Activated CD4-positive, alpha-beta T cell treated with anti-CD3 and anti-CD28 coated beads, Interleukin-2, amount 10 ng/mL, durations not matched to agents 7 days and 5 days (primary cell): ENCODE results near the gene SMIM43. TPM values are rescaled to one million over a fixed set of nuclear protein-coding genes. Genes with fewer than 3 reads are reported as not detected.

ENCODE experiments used
- CTCF ChIA-PET: fragments of 350-600 bp; sonication (Branson Sonifier 250); formaldehyde crosslinking; loops from one replicate; lab custom pipeline; 2021; ENCODE audit warnings: antibody characterized with exemption; lab: Charles Lee
- POLR2A ChIA-PET: fragments of 350-600 bp; sonication (Branson Sonifier 250); formaldehyde crosslinking; loops from one replicate; lab custom pipeline; 2021; ENCODE audit warnings: antibody characterized with exemption; lab: Charles Lee
- DNase-seq: peaks from one replicate; pipeline ENCODE4 v3.0.0-alpha.2; 2020
- H3K27ac Mint-ChIP-seq: one replicate; pipeline ENCODE4 v1.8.0; 2021; ENCODE audit warnings: mild to moderate bottlenecking, moderate library complexity, mixed read lengths
- H3K27me3 Mint-ChIP-seq: one replicate; pipeline ENCODE4 v1.8.0; 2021; ENCODE audit warnings: mixed read lengths
- H3K36me3 Mint-ChIP-seq: one replicate; pipeline ENCODE4 v1.8.0; 2021; ENCODE audit warnings: low read depth, mixed read lengths
- H3K4me1 Mint-ChIP-seq: one replicate; pipeline ENCODE4 v1.8.0; 2021; ENCODE audit warnings: mixed read lengths
- H3K4me3 Mint-ChIP-seq: one replicate; pipeline ENCODE4 v1.8.0; 2021; ENCODE audit warnings: mild to moderate bottlenecking, moderate library complexity, mixed read lengths
- H3K9me3 Mint-ChIP-seq: one replicate; pipeline ENCODE4 v1.8.0; 2021; ENCODE audit warnings: mixed read lengths
- total RNA-seq, 2 experiments: library from RNA; stranded (reverse); gene quantifications; one replicate each; pipeline ENCODE4 v1.2.3, GENCODE V29; 2021

SMIM43 gene
- total RNA-seq, 2 experiments from 2014 or later: not detected

DNA sequence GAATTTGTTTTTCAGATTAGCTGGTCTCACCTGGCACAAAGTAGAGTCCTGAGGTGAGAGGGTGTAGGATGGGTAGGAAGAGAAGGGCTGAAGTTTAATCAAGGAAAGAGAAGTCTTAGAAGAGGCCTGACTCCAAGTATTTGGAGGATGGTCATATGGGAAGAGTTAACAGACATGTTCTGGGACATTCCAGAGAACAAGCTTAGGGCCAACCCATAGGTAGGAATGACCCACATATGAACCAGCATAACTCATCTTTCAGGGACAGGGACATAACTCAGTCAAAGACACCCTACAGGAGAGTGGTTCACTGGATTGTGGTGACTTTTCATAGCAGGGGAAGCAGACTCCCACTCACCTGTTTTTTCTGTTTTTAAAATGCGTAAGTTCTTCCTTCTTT is 40.3 kb downstream of the SMIM43 start:
- no peak overlapping the region for H3K4me3 Mint-ChIP-seq
- H3K9me3 Mint-ChIP-seq: no peaks in the 10 kb centered on the region
- DNase-seq: no peak
- H3K4me1 Mint-ChIP-seq: peaks cover 3% of the 10 kb centered on the region
- no peak overlapping the region for H3K27ac Mint-ChIP-seq
- ChIA-PET CTCF (interaction anchor here (1.1 kb wide), 1 partner anchor 10 kb away, joined by 3 read pairs; no protein-coding TSS in a partner anchor), POLR2A (interaction anchor here (0.6 kb wide), 1 partner anchor 9 kb away, joined by 4 read pairs; no protein-coding TSS in a partner anchor)
- no peaks in the 10 kb centered on the region for H3K27me3 Mint-ChIP-seq
- H3K36me3 Mint-ChIP-seq: no peaks in the 10 kb centered on the region

DNA sequence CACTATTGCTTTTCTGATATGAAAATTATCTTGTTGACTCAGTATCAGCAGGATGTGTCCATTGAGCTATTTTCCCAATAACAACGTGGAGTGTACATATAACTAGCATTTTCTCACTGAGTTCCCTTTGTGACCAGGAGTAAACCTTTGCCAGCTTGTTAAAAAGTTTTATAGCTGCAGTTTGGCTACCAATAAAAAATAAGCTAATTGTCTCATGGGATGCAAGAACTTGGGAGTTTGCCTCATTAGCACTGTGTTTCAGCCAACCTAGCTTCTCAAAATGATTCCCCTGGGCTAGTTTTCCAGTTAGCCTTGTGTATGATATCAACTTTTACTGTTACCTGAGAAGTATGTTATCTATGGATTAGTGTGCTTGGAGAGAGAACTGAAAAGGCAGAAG is 43.3 kb downstream of the SMIM43 start:
- Mint-ChIP-seq H3K27me3 (peaks cover 9% of the 10 kb centered on the region), H3K4me1 (peaks cover 2% of the 10 kb centered on the region), H3K27ac (no peak overlapping the region), H3K36me3 (no peaks in the 10 kb centered on the region), H3K4me3 (no peak overlapping the region), H3K9me3 (no peaks in the 10 kb centered on the region)
- ChIA-PET POLR2A (interaction anchor here (0.6 kb wide), 1 partner anchor 564 kb away, joined by 3 read pairs; no protein-coding TSS in a partner anchor), CTCF (no interaction called here)
- no peak for DNase-seq

DNA sequence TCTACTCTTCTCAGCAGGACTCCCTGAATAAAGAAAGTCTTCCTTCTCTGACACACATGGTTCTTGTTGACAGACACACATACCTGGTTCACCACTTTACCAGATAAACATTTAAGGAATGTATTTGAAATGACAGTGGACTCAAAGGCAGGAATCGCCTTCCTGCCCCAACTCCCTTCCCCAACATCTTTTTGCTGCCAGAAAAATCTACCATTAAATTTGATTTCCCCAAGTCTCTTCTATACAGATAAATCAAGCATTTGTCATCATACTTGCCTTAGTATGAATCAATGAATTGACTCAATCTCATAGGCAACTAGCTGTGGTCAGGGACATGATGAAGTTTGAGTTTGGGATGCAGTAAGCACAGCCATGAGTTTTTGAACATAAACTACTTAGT is 44.9 kb downstream of the SMIM43 start:
- no peaks in the 10 kb centered on the region for H3K36me3 Mint-ChIP-seq

DNA sequence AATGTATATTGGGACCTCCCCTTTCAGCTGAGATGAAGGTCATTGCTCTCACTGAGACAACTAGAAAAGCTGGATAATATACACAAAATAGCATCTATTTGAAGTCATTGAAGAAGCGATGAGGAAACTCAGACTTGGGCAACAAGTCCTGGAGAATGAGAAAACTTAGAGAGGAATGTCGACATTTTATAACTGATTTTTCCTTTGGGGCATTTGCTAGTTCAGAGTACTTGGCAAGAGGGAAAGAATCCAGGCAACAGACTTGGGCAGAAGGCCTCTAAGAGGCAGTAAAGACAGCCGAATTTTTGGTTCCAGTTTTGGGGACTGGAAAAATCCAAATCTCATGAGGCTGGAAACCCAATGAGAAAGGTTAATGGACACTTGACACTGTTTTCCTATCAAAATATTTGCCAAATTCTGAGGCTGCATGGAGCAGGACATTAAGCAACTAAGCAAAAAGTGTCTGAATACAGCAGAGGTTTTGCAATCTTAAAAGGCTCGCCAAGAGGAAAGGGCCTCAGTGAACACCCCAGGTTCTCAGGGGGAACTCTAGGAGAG is 47.2 kb downstream of the SMIM43 start:
- no peak overlapping the region for H3K27ac Mint-ChIP-seq
- DNase-seq: no peak
- H3K4me3 Mint-ChIP-seq: no peak overlapping the region
- CTCF ChIA-PET: no interaction called here
- H3K27me3 Mint-ChIP-seq: peaks cover 31% of the 10 kb centered on the region
- H3K9me3 Mint-ChIP-seq: no peaks in the 10 kb centered on the region
- POLR2A ChIA-PET: no interaction called here
- no peaks in the 10 kb centered on the region for H3K36me3 Mint-ChIP-seq
- H3K4me1 Mint-ChIP-seq: no peaks in the 10 kb centered on the region

More for the DNA sequence above, 44.9 kb downstream of the SMIM43 start:
- Mint-ChIP-seq H3K9me3 (no peaks in the 10 kb centered on the region), H3K4me1 (no peaks in the 10 kb centered on the region), H3K27ac (no peak overlapping the region), H3K4me3 (no peak overlapping the region), H3K27me3 (peaks cover 23% of the 10 kb centered on the region)
- ChIA-PET CTCF (no interaction called here), POLR2A (no interaction called here)
- DNase-seq: no peak

DNA sequence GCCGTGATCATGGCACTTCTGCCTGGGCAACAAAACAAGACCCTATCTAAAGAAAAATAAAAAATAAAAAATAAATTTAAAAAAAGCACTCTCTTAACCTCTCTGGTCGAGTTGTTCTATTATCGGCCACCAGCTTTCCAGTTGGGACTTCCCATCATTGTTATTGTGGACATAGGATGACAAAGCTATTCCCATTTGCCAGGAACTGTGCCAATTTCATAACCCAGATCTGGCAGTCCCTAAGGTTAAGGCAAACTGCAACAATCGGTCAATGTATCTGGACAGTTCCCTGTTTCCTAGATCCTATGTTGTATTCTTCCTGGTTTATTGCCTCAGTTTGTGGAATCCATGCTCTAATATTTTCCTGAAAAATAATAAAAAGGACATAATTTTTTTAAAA is 50.4 kb downstream of the SMIM43 start:
- no peak overlapping the region for H3K4me3 Mint-ChIP-seq
- ChIA-PET POLR2A (no interaction called here), CTCF (interaction anchor here (1.9 kb wide), 1 partner anchor 18 kb away, joined by 4 read pairs; no protein-coding TSS in a partner anchor)
- no peaks in the 10 kb centered on the region for H3K36me3 Mint-ChIP-seq
- peaks cover 48% of the 10 kb centered on the region for H3K27me3 Mint-ChIP-seq
- H3K9me3 Mint-ChIP-seq: no peaks in the 10 kb centered on the region
- DNase-seq: no peak
- no peak overlapping the region for H3K27ac Mint-ChIP-seq
- H3K4me1 Mint-ChIP-seq: peaks cover 11% of the 10 kb centered on the region

DNA sequence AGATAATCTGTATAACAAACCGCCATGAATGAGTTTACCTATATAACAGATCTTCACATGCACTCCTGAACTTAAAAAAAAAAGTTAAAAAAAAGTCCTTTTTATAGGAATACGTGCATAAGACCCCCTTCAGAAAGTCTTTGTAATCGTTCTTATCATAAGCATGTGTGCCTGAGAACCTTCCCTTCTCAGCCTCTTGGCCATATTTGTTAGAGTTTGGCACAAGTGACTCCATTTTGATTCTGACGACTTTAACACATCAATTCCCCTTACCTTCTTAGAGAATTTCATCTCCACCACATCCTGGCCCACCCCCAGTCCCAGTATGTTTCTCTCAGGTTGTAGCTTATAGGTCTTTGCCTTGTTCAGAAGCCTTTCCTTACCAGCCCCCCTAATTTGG is 52.2 kb downstream of the SMIM43 start:
- H3K4me3 Mint-ChIP-seq: no peak overlapping the region
- H3K36me3 Mint-ChIP-seq: peaks cover 3% of the 10 kb centered on the region
- H3K27ac Mint-ChIP-seq: no peak overlapping the region
- H3K4me1 Mint-ChIP-seq: peaks cover 19% of the 10 kb centered on the region
- POLR2A ChIA-PET: interaction anchor here (0.6 kb wide), 1 partner anchor 109 kb away, joined by 10 read pairs; no protein-coding TSS in a partner anchor
- peaks cover 52% of the 10 kb centered on the region for H3K27me3 Mint-ChIP-seq
- DNase-seq: no peak
- CTCF ChIA-PET: interaction anchor here (1.0 kb wide), 1 partner anchor 37 kb away, joined by 3 read pairs; no protein-coding TSS in a partner anchor
- peaks cover 1% of the 10 kb centered on the region for H3K9me3 Mint-ChIP-seq

DNA sequence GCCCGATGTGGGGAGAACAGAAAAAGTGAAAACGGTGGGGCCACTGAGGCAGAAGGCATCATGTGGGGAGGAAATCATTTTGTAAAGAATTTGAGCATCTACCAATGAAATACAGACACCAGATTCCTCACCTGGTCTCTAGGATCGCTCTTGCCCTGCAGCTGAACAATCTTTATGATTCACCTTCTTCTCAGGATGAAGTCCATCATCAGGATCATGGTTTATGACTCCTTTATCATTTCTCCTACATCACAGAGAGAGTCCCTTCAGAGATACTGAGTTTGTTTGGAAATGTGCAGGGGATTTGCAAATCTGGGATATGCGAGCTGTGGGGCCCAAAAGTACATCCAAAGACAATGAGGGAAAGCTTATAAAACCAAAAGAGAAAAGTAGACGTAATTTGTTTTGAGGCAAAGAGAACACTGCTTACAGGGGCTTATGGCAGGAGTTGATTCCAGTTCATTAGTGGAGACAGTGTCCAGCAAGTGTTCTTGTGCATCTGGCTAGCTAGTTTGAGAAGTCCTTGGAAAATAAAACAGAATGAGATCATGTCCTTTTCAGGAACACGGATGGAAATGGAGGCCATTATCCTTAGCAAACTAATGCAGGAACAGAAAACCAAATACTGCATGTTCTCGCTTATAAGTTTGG is 52.8 kb downstream of the SMIM43 start:
- Mint-ChIP-seq H3K4me3 (no peak overlapping the region), H3K27me3 (peaks cover 49% of the 10 kb centered on the region)

DNA sequence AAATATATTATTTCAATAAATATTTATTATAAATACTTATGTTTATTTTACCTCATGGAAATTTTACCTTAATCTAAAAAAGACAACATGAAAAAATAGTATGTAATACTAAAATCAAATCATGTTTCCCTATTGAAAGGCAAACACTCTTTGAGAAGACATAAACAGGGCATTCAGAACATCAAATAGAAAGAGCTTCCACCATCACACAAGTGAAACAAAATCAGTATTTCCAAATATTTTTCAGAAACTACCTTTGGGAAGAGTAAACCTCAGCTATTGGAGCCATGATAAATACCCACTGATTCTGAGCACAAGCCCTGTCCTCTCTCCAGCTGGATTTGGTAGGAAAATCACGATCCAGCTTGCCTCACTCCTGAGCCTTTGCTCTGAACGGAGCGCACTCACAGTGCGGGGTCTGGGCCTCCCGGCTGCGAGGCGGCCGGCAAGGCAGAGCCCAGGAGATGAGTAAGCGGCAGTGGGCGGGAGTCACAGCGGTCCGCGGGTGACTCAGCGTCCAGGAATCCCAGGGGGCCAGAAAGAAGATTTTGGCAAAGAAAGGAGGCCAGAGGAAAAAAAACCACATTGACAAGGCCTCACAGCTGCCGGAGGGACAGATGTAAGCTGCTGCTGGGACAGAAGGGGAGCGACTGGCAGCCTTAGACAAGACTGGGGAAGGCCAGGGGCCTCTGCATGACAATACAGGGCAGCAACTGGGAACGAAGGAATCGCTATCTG is 53.5 kb downstream of the SMIM43 start:
- CTCF ChIA-PET: interaction anchor here (1.0 kb wide), 1 partner anchor 39 kb away, joined by 3 read pairs; no protein-coding TSS in a partner anchor
- DNase-seq: no peak
- Mint-ChIP-seq H3K27me3 (peaks cover 44% of the 10 kb centered on the region), H3K9me3 (peaks cover 2% of the 10 kb centered on the region), H3K4me1 (peaks cover 33% of the 10 kb centered on the region), H3K36me3 (peaks cover 3% of the 10 kb centered on the region), H3K27ac (no peak overlapping the region), H3K4me3 (no peak overlapping the region)
- POLR2A ChIA-PET: no interaction called here

More for the DNA sequence above, 52.8 kb downstream of the SMIM43 start:
- ChIA-PET POLR2A (no interaction called here), CTCF (interaction anchor here (1.0 kb wide), 1 partner anchor 38 kb away, joined by 3 read pairs; no protein-coding TSS in a partner anchor)
- peaks cover 3% of the 10 kb centered on the region for H3K36me3 Mint-ChIP-seq
- no peak overlapping the region for H3K27ac Mint-ChIP-seq
- peaks cover 2% of the 10 kb centered on the region for H3K9me3 Mint-ChIP-seq
- DNase-seq: no peak
- peaks cover 26% of the 10 kb centered on the region for H3K4me1 Mint-ChIP-seq

DNA sequence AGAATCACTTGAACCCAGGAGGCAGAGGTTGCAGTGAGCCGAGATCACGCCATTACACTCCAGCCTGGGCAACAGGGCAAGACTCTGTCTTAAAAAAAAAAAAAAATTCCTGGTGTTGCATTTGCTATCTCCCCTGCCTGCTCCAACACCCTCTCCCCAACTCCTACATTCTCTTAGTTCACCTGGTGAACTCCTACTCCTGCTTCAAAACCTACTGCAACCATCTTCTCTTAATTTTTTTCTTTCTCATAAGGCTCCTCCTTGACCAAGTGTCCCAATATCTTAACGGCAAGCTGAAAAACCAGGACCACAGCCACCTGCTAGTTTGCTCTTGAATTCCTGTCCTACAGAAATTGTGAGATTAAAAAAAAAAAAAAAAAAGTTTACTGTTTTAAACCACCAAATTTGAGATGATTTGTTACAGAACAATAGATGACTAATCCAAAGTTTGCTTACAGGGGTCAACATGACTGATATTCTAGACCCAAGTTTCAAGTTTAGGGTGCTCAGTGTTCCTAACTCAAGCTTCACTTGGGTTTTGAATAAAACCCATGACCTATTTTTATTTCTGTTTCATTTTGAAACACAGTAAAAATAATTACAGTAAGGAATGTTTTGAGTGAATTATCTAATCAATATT is 55.1 kb downstream of the SMIM43 start:
- ChIA-PET CTCF (interaction anchor here (0.7 kb wide), 1 partner anchor 522 kb away, joined by 3 read pairs; no protein-coding TSS in a partner anchor), POLR2A (no interaction called here)
- peaks cover 38% of the 10 kb centered on the region for H3K4me1 Mint-ChIP-seq
- H3K36me3 Mint-ChIP-seq: peaks cover 3% of the 10 kb centered on the region
- H3K27ac Mint-ChIP-seq: no peak overlapping the region
- no peak overlapping the region for H3K4me3 Mint-ChIP-seq
- no peak for DNase-seq
- peaks cover 28% of the 10 kb centered on the region for H3K27me3 Mint-ChIP-seq
- H3K9me3 Mint-ChIP-seq: peaks cover 2% of the 10 kb centered on the region

Other genes with a start within 250 kb of the SMIM43 start
- gene ANXA5, start 68.2 kb downstream of the SMIM43 start, total RNA-seq: 100 to 1,000 TPM; 224 to 260 TPM
- 10 to 100 TPM; 56.2 to 58.1 TPM for gene EXOSC9, start 36.2 kb upstream of the SMIM43 start, total RNA-seq
- gene CCNA2, start 58.7 kb upstream of the SMIM43 start, total RNA-seq: 100 to 1,000 TPM; 128 to 143 TPM
- gene BBS7, start 105.3 kb upstream of the SMIM43 start, total RNA-seq: 10 to 100 TPM; 16.3 to 21.5 TPM
- gene TRPC3, start 186.9 kb upstream of the SMIM43 start, total RNA-seq: under 1 TPM; 0.85 to 0.94 TPM